HEK293 (cell line): ENCODE results near the gene SEC24C.

ENCODE experiments used
- CTCF ChIP-seq: fragments of 450-650 bp; formaldehyde crosslinking; IDR thresholded peaks from 2 replicates; pipeline ENCODE4 v1.5.1; 2016; ENCODE audit warnings: missing biosample characterization, missing genetic modification characterization
- GLIS1 ChIP-seq: fragments of 450-650 bp; formaldehyde crosslinking; IDR thresholded peaks from 2 replicates; pipeline ENCODE4 v1.5.1; 2016; ENCODE audit warnings: missing biosample characterization, missing genetic modification characterization
- MEIS1 ChIP-seq: sonication (generic); formaldehyde crosslinking; IDR thresholded peaks from 2 replicates; pipeline ENCODE4 v1.8.1; 2022; ENCODE audit warnings: missing genetic modification reagents, mild to moderate bottlenecking, borderline replicate concordance
- PRDM6 ChIP-seq: fragments of 450-650 bp; formaldehyde crosslinking; IDR thresholded peaks from 2 replicates; pipeline ENCODE4 v1.5.1; 2017; ENCODE audit warnings: missing biosample characterization, missing genetic modification characterization
- REST ChIP-seq: fragments of 450-650 bp; formaldehyde crosslinking; IDR thresholded peaks from 2 replicates; pipeline ENCODE4 v1.5.1; 2016; ENCODE audit warnings: missing biosample characterization, missing genetic modification characterization
- ZBTB20 ChIP-seq: fragments of 450-650 bp; formaldehyde crosslinking; IDR thresholded peaks from 2 replicates; pipeline ENCODE4 v1.5.1; 2016; ENCODE audit warnings: missing biosample characterization, missing genetic modification characterization
- ZBTB44 ChIP-seq: fragments of 450-650 bp; IDR thresholded peaks from 2 replicates; pipeline ENCODE4 v1.5.1; 2018; ENCODE audit warnings: missing biosample characterization, mild to moderate bottlenecking, missing genetic modification characterization
- ZEB2 ChIP-seq: fragments of 450-650 bp; formaldehyde crosslinking; IDR thresholded peaks from 2 replicates; pipeline ENCODE4 v1.5.1; 2016; ENCODE audit warnings: missing biosample characterization, missing genetic modification characterization
- ZFP41 ChIP-seq: fragments of 450-650 bp; formaldehyde crosslinking; IDR thresholded peaks from 2 replicates; pipeline ENCODE4 v1.5.1; 2016; ENCODE audit warnings: missing biosample characterization, missing genetic modification characterization, borderline replicate concordance
- ZNF121 ChIP-seq: fragments of 450-650 bp; formaldehyde crosslinking; IDR thresholded peaks from 2 replicates; pipeline ENCODE4 v1.5.1; 2016; ENCODE audit warnings: missing biosample characterization, missing genetic modification characterization
- ZNF174 ChIP-seq: fragments of 450-650 bp; formaldehyde crosslinking; IDR thresholded peaks from 2 replicates; pipeline ENCODE4 v1.5.0; 2017; ENCODE audit warnings: missing biosample characterization, mild to moderate bottlenecking, missing genetic modification characterization
- ZNF366 ChIP-seq: fragments of 450-650 bp; formaldehyde crosslinking; conservative IDR thresholded peaks from 2 replicates; pipeline ENCODE4 v1.5.1; 2016; ENCODE audit warnings: missing biosample characterization, missing genetic modification characterization
- ZNF423 ChIP-seq: fragments of 450-650 bp; formaldehyde crosslinking; IDR thresholded peaks from 2 replicates; pipeline ENCODE4 v1.5.1; 2016; ENCODE audit warnings: missing biosample characterization, missing genetic modification characterization
- ZNF433 ChIP-seq: fragments of 450-650 bp; formaldehyde crosslinking; IDR thresholded peaks from 2 replicates; pipeline ENCODE4 v1.5.1; 2016; ENCODE audit warnings: missing biosample characterization, missing genetic modification characterization, low read depth
- ZNF473 ChIP-seq: fragments of 450-650 bp; formaldehyde crosslinking; IDR thresholded peaks from 2 replicates; pipeline ENCODE4 v1.5.1; 2017; ENCODE audit warnings: missing biosample characterization, missing genetic modification characterization
- ZNF513 ChIP-seq: fragments of 450-650 bp; IDR thresholded peaks from 2 replicates; pipeline ENCODE4 v1.5.1; 2018; ENCODE audit warnings: missing biosample characterization, missing genetic modification characterization
- ZNF514 ChIP-seq: fragments of 450-650 bp; formaldehyde crosslinking; IDR thresholded peaks from 2 replicates; pipeline ENCODE4 v1.5.1; 2016; ENCODE audit warnings: missing biosample characterization, missing genetic modification characterization
- ZNF530 ChIP-seq: fragments of 450-650 bp; formaldehyde crosslinking; IDR thresholded peaks from 2 replicates; pipeline ENCODE4 v1.5.1; 2016; ENCODE audit warnings: low read depth, missing biosample characterization, missing genetic modification characterization
- ZNF76 ChIP-seq: fragments of 450-650 bp; formaldehyde crosslinking; IDR thresholded peaks from 2 replicates; pipeline ENCODE4; 2016; ENCODE audit warnings: low read depth, missing biosample characterization, missing genetic modification characterization, borderline replicate concordance
- ZNF792 ChIP-seq: fragments of 450-650 bp; formaldehyde crosslinking; IDR thresholded peaks from 2 replicates; pipeline ENCODE4 v1.5.1; 2016; ENCODE audit warnings: missing biosample characterization, missing genetic modification characterization
- ZNF830 ChIP-seq: fragments of 450-650 bp; IDR thresholded peaks from 2 replicates; pipeline ENCODE4 v1.5.0; 2018; ENCODE audit warnings: missing biosample characterization, missing genetic modification characterization, low read depth, mild to moderate bottlenecking, moderate library complexity
- ZSCAN30 ChIP-seq: fragments of 450-650 bp; IDR thresholded peaks from 2 replicates; pipeline ENCODE4 v1.5.1; 2018; ENCODE audit warnings: missing biosample characterization, mild to moderate bottlenecking, missing genetic modification characterization, moderate library complexity
- TF ChIP-seq, protein P1 (sequence below): fragments of 450-650 bp; formaldehyde crosslinking; IDR thresholded peaks from 2 replicates; pipeline ENCODE4 v1.5.1; 2016; ENCODE audit warnings: missing biosample characterization, missing genetic modification characterization
- TF ChIP-seq, protein P2 (sequence below): fragments of 450-650 bp; formaldehyde crosslinking; IDR thresholded peaks from 2 replicates; pipeline ENCODE4 v1.5.1; 2016; ENCODE audit warnings: missing biosample characterization, missing genetic modification characterization

The SEC24C gene

GRCh38 chr10:73743905-73744663 is at the start of gene SEC24C (continued):
- TF ChIP-seq REST (tag by site-specific recombination) (no peak), ZNF514 (tag by site-specific recombination) (no peak), ZBTB20 (tag by site-specific recombination) (peak; percentile 23; the same call in 1 of the 2 replicates), ZNF423 (tag by site-specific recombination) (no peak), ZNF174 (tag by site-specific recombination) (no peak), ZNF830 (no peak), ZNF433 (tag by site-specific recombination) (no peak), PRDM6 (tag by site-specific recombination) (no peak), GLIS1 (tag by site-specific recombination) (peak; percentile 60), ZNF473 (tag by site-specific recombination) (no peak), CTCF (tag by site-specific recombination) (peak; percentile 58; the same call in 1 of the 2 replicates), ZFP41 (tag by site-specific recombination) (no peak), ZNF121 (tag by site-specific recombination) (no peak), ZEB2 (tag by site-specific recombination) (peak; percentile 62; the same call in 1 of the 2 replicates), ZNF513 (tag by site-specific recombination) (no peak), MEIS1 (CRISPR knock-in tag) (no peak), ZNF366 (tag by site-specific recombination) (no peak), ZNF530 (tag by site-specific recombination) (no peak), ZBTB44 (tag by site-specific recombination) (0 out of 2 replicates have a peak, but pooled peaks have one; percentile 18), ZNF76 (tag by site-specific recombination) (peak; percentile 84), ZNF792 (no peak), ZSCAN30 (tag by site-specific recombination) (no peak)
- TF ChIP-seq, protein P1, sequence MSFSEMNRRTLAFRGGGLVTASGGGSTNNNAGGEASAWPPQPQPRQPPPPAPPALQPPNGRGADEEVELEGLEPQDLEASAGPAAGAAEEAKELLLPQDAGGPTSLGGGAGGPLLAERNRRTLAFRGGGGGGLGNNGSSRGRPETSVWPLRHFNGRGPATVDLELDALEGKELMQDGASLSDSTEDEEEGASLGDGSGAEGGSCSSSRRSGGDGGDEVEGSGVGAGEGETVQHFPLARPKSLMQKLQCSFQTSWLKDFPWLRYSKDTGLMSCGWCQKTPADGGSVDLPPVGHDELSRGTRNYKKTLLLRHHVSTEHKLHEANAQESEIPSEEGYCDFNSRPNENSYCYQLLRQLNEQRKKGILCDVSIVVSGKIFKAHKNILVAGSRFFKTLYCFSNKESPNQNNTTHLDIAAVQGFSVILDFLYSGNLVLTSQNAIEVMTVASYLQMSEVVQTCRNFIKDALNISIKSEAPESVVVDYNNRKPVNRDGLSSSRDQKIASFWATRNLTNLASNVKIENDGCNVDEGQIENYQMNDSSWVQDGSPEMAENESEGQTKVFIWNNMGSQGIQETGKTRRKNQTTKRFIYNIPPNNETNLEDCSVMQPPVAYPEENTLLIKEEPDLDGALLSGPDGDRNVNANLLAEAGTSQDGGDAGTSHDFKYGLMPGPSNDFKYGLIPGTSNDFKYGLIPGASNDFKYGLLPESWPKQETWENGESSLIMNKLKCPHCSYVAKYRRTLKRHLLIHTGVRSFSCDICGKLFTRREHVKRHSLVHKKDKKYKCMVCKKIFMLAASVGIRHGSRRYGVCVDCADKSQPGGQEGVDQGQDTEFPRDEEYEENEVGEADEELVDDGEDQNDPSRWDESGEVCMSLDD (tag by site-specific recombination): peak; percentile 60; the same call in 1 of the 2 replicates
- TF ChIP-seq, protein P2, sequence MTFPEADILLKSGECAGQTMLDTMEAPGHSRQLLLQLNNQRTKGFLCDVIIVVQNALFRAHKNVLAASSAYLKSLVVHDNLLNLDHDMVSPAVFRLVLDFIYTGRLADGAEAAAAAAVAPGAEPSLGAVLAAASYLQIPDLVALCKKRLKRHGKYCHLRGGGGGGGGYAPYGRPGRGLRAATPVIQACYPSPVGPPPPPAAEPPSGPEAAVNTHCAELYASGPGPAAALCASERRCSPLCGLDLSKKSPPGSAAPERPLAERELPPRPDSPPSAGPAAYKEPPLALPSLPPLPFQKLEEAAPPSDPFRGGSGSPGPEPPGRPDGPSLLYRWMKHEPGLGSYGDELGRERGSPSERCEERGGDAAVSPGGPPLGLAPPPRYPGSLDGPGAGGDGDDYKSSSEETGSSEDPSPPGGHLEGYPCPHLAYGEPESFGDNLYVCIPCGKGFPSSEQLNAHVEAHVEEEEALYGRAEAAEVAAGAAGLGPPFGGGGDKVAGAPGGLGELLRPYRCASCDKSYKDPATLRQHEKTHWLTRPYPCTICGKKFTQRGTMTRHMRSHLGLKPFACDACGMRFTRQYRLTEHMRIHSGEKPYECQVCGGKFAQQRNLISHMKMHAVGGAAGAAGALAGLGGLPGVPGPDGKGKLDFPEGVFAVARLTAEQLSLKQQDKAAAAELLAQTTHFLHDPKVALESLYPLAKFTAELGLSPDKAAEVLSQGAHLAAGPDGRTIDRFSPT: no peak
